ENCODE measurements around the gene ABCB9. TPM values are rescaled to one million over a fixed set of nuclear protein-coding genes. Genes with fewer than 3 reads are reported as not detected.

ABCB9 gene
- total and polyA plus RNA-seq, 2 experiments from 2014 or later: 3.9 to 5.5 TPM

- Histone ChIP-seq H3K4me2 (no peak overlapping the region), H3K79me2 (peaks cover 92% of the 10 kb centered on the region), H3K4me3 (no peak overlapping the region), H3K27me3 (no peaks in the 10 kb centered on the region), H3K9me2 (replicated peaks; ENCODE audit: insufficient read depth) (no peaks in the 10 kb centered on the region), H3K4me1 (ENCODE audit: insufficient read depth) (peaks cover 56% of the 10 kb centered on the region), H3K27ac (no peak overlapping the region), H3K36me3 (replicated peaks; ENCODE audit: insufficient read depth, low read depth) (no peaks in the 10 kb centered on the region), H3K9me3 (ENCODE audit: low read depth) (no peaks in the 10 kb centered on the region), H2AFZ (no peak overlapping the region), H4K20me1 (ENCODE audit: insufficient read depth, poor library complexity, severe bottlenecking) (peaks cover 49% of the 10 kb centered on the region)
- no peak for DNase-seq (ENCODE audit: low spot score)
- no peak for TF ChIP-seq EZH2phosphoT487 (IDR thresholded peaks at IDR 0.05; ENCODE audit: low read depth, severe bottlenecking, unreplicated experiment)
- no peak for TF ChIP-seq EZH2 (IDR thresholded peaks at IDR 0.05; ENCODE audit: borderline replicate concordance)
- no peak for TF ChIP-seq CTCF (IDR thresholded peaks at IDR 0.05; ENCODE audit: poor library complexity)
- WGBS (ENCODE audit: low lambda C conversion rate, missing lambda C conversion rate): 89% methylated on average over 4 of the region's 4 CpGs
Measured at GRCh38 chr12:122884860-122885259, 81.4 kb downstream of the ABCB9 start.

GRCh38 chr12:122884091-122884826, 82.0 kb downstream of the ABCB9 start:
- H3K4me3 ChIP-seq: no peak overlapping the region
- TF ChIP-seq EZH2phosphoT487 (IDR thresholded peaks at IDR 0.05; ENCODE audit: low read depth, severe bottlenecking, unreplicated experiment) (no peak), EZH2 (IDR thresholded peaks at IDR 0.05; ENCODE audit: borderline replicate concordance) (no peak), CTCF (IDR thresholded peaks at IDR 0.05; ENCODE audit: poor library complexity) (no peak)
- WGBS (ENCODE audit: low lambda C conversion rate, missing lambda C conversion rate): 86% methylated on average over 6 of the region's 6 CpGs
- no peak overlapping the region for H3K4me2 ChIP-seq
- H3K27me3 ChIP-seq: no peaks in the 10 kb centered on the region
- H3K27ac ChIP-seq: no peak overlapping the region
- DNase-seq (ENCODE audit: low spot score): no peak
- H3K79me2 ChIP-seq: peaks cover 92% of the 10 kb centered on the region
- peaks cover 55% of the 10 kb centered on the region for H3K4me1 ChIP-seq (ENCODE audit: insufficient read depth)
- no peak overlapping the region for H2AFZ ChIP-seq
- H3K9me2 ChIP-seq (replicated peaks; ENCODE audit: insufficient read depth): no peaks in the 10 kb centered on the region
- peaks cover 53% of the 10 kb centered on the region for H4K20me1 ChIP-seq (ENCODE audit: insufficient read depth, poor library complexity, severe bottlenecking)
- no peaks in the 10 kb centered on the region for H3K9me3 ChIP-seq (ENCODE audit: low read depth)
- no peaks in the 10 kb centered on the region for H3K36me3 ChIP-seq (replicated peaks; ENCODE audit: insufficient read depth, low read depth)

- Histone ChIP-seq H3K4me1 (ENCODE audit: insufficient read depth) (peaks cover 45% of the 10 kb centered on the region), H2AFZ (no peak overlapping the region), H3K4me3 (no peak overlapping the region), H3K79me2 (peaks cover 95% of the 10 kb centered on the region), H3K27ac (no peak overlapping the region), H3K9me2 (replicated peaks; ENCODE audit: insufficient read depth) (no peaks in the 10 kb centered on the region), H3K27me3 (no peaks in the 10 kb centered on the region), H3K9me3 (ENCODE audit: low read depth) (no peaks in the 10 kb centered on the region), H3K36me3 (replicated peaks; ENCODE audit: insufficient read depth, low read depth) (no peaks in the 10 kb centered on the region), H4K20me1 (ENCODE audit: insufficient read depth, poor library complexity, severe bottlenecking) (peaks cover 60% of the 10 kb centered on the region), H3K4me2 (no peak overlapping the region)
- no peak for TF ChIP-seq EZH2phosphoT487 (IDR thresholded peaks at IDR 0.05; ENCODE audit: low read depth, severe bottlenecking, unreplicated experiment)
- no peak for TF ChIP-seq CTCF (IDR thresholded peaks at IDR 0.05; ENCODE audit: poor library complexity)
- no peak for TF ChIP-seq EZH2 (IDR thresholded peaks at IDR 0.05; ENCODE audit: borderline replicate concordance)
- WGBS (ENCODE audit: low lambda C conversion rate, missing lambda C conversion rate): 97% methylated on average over 11 of the region's 11 CpGs
- no peak for DNase-seq (ENCODE audit: low spot score)
Measured at GRCh38 chr12:122882908-122883558, 83.2 kb downstream of the ABCB9 start.
